ENCODE results near the gene TMEM161B.

GRCh38 chr5:88145611-88146467 lies 122.8 kb downstream of the TMEM161B start:
- TF ChIP-seq, protein P1, sequence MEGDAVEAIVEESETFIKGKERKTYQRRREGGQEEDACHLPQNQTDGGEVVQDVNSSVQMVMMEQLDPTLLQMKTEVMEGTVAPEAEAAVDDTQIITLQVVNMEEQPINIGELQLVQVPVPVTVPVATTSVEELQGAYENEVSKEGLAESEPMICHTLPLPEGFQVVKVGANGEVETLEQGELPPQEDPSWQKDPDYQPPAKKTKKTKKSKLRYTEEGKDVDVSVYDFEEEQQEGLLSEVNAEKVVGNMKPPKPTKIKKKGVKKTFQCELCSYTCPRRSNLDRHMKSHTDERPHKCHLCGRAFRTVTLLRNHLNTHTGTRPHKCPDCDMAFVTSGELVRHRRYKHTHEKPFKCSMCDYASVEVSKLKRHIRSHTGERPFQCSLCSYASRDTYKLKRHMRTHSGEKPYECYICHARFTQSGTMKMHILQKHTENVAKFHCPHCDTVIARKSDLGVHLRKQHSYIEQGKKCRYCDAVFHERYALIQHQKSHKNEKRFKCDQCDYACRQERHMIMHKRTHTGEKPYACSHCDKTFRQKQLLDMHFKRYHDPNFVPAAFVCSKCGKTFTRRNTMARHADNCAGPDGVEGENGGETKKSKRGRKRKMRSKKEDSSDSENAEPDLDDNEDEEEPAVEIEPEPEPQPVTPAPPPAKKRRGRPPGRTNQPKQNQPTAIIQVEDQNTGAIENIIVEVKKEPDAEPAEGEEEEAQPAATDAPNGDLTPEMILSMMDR (conservative IDR thresholded peaks at IDR 0.05; ENCODE audit: low read length): no peak
- no peak for TF ChIP-seq EZH2phosphoT487 (IDR thresholded peaks at IDR 0.05; ENCODE audit: borderline replicate concordance, low read depth, low read length)

Data from OCI-LY7 (cell line).